Skeletal muscle tissue (tissue), 4 donors: ENCODE data around the gene VNN1. TPM values are rescaled to one million over a fixed set of nuclear protein-coding genes. Genes with fewer than 3 reads are reported as not detected.
"Not testable (repeated sequence)": the region's sequence is repeated elsewhere in the genome, so short reads cannot be mapped to it uniquely, and the experiment has no call there.

Experiments
- H3K27ac ChIP-seq: one replicate; pipeline ENCODE4 v1.7.0; 2013; ENCODE audit warnings: mild to moderate bottlenecking, low read depth, low read length, inconsistent platforms
- H3K27me3 ChIP-seq, 3 donors: one replicate each; pipeline ENCODE4 v1.7.0; 2013; ENCODE audit warnings: low read length in 3 of 3; ENCODE audit not compliant: control insufficient read depth in 3 of 3, insufficient read depth in 3 of 3
- H3K36me3 ChIP-seq, 3 donors: one replicate each; pipeline ENCODE4 v1.7.0; 2013; ENCODE audit warnings: low read length in 3 of 3; ENCODE audit not compliant: control insufficient read depth in 3 of 3, insufficient read depth in 3 of 3
- H3K4me1 ChIP-seq, 3 donors: one replicate each; pipeline ENCODE4 v1.7.0; 2013; ENCODE audit warnings: low read length in 3 of 3, mild to moderate bottlenecking in 3 of 3; ENCODE audit not compliant: control insufficient read depth in 3 of 3, insufficient read depth in 3 of 3
- H3K4me3 ChIP-seq, 3 donors: one replicate each; pipeline ENCODE4 v1.7.0; 2013; ENCODE audit warnings: low read length in 3 of 3
- H3K9ac ChIP-seq, 3 donors: one replicate each; pipeline ENCODE4 v1.7.0; 2013; ENCODE audit warnings: low read length in 3 of 3, mild to moderate bottlenecking in 3 of 3, moderate library complexity in 2 of 3, low read depth in 1 of 3
- H3K9me3 ChIP-seq, 3 donors: one replicate each; pipeline ENCODE4 v1.7.0; 2013; ENCODE audit warnings: low read length in 3 of 3; ENCODE audit not compliant: control insufficient read depth in 3 of 3
- total RNA-seq: library from RNA; depleted of rRNA; stranded (reverse); fragments of >200 nt; gene quantifications from one replicate; pipeline ENCODE4 v1.2.3, GENCODE V29; 2014
- donor health status: Osteomylitis.

VNN1 gene
- total RNA-seq, 1 donor from 2014 or later, result under 0.01 TPM

- no peaks in the 10 kb centered on the region for H3K4me1 ChIP-seq
- no peaks in the 10 kb centered on the region for H3K9me3 ChIP-seq
- H3K9ac ChIP-seq, result no peak overlapping the region
- H3K36me3 ChIP-seq, result no peaks in the 10 kb centered on the region
- no peak overlapping the region for H3K27ac ChIP-seq
- H3K4me3 ChIP-seq, result no peak overlapping the region
- H3K27me3 ChIP-seq, result no peaks in the 10 kb centered on the region
Observed at GRCh38 chr6:132651062-132651461, 62.8 kb downstream of the VNN1 start.

- Histone ChIP-seq H3K9ac (no peak overlapping the region), H3K36me3 (no peaks in the 10 kb centered on the region), H3K9me3 (no peaks in the 10 kb centered on the region), H3K27me3 (no peaks in the 10 kb centered on the region), H3K27ac (no peak overlapping the region), H3K4me3 (no peak overlapping the region), H3K4me1 (no peaks in the 10 kb centered on the region)
Observed at GRCh38 chr6:132650429-132650828, 63.4 kb downstream of the VNN1 start.

GRCh38 chr6:132648828-132649227 lies 65.0 kb downstream of the VNN1 start:
- no peaks in the 10 kb centered on the region for H3K36me3 ChIP-seq
- no peak overlapping the region for H3K9ac ChIP-seq
- H3K4me1 ChIP-seq, result no peaks in the 10 kb centered on the region
- no peak overlapping the region for H3K4me3 ChIP-seq
- no peaks in the 10 kb centered on the region for H3K27me3 ChIP-seq
- H3K9me3 ChIP-seq, result no peaks in the 10 kb centered on the region
- H3K27ac ChIP-seq, result no peak overlapping the region

GRCh38 chr6:132648356-132648755 lies 65.5 kb downstream of the VNN1 start:
- no peak overlapping the region for H3K27ac ChIP-seq
- no peaks in the 10 kb centered on the region for H3K9me3 ChIP-seq
- H3K4me1 ChIP-seq, result no peaks in the 10 kb centered on the region
- H3K36me3 ChIP-seq, result no peaks in the 10 kb centered on the region
- no peak overlapping the region for H3K4me3 ChIP-seq
- no peak overlapping the region for H3K9ac ChIP-seq
- no peaks in the 10 kb centered on the region for H3K27me3 ChIP-seq

- Histone ChIP-seq H3K9ac (no peak overlapping the region), H3K4me3 (no peak overlapping the region), H3K9me3 (no peaks in the 10 kb centered on the region), H3K4me1 (no peaks in the 10 kb centered on the region), H3K36me3 (no peaks in the 10 kb centered on the region), H3K27me3 (no peaks in the 10 kb centered on the region), H3K27ac (no peak overlapping the region)
Observed at GRCh38 chr6:132643547-132643946, 70.3 kb downstream of the VNN1 start.

GRCh38 chr6:132637135-132637534 lies 76.7 kb downstream of the VNN1 start:
- not testable (repeated sequence) for H3K36me3 ChIP-seq, H3K27me3 ChIP-seq, H3K27ac ChIP-seq, H3K4me1 ChIP-seq, H3K9ac ChIP-seq, H3K9me3 ChIP-seq, H3K4me3 ChIP-seq

- H3K27me3 ChIP-seq, H3K9ac ChIP-seq, H3K36me3 ChIP-seq, H3K4me3 ChIP-seq, H3K4me1 ChIP-seq, H3K9me3 ChIP-seq, H3K27ac ChIP-seq: not testable (repeated sequence)
Observed at GRCh38 chr6:132635906-132636305, 77.9 kb downstream of the VNN1 start.

- H3K9me3 ChIP-seq, H3K9ac ChIP-seq, H3K27me3 ChIP-seq, H3K36me3 ChIP-seq, H3K4me1 ChIP-seq, H3K4me3 ChIP-seq, H3K27ac ChIP-seq: not testable (repeated sequence)
Observed at GRCh38 chr6:132635288-132635687, 78.6 kb downstream of the VNN1 start.

GRCh38 chr6:132634796-132635195 lies 79.1 kb downstream of the VNN1 start:
- Histone ChIP-seq H3K9ac (no peak overlapping the region), H3K4me3 (no peak overlapping the region), H3K4me1 (no peaks in the 10 kb centered on the region), H3K36me3 (no peaks in the 10 kb centered on the region), H3K9me3 (no peaks in the 10 kb centered on the region), H3K27me3 (peaks cover 0 to 3% (median 3%) of the 10 kb centered on the region in 3 donors), H3K27ac (no peak overlapping the region)

GRCh38 chr6:132633362-132633761 lies 80.5 kb downstream of the VNN1 start:
- Histone ChIP-seq H3K9me3 (no peaks in the 10 kb centered on the region), H3K9ac (no peak overlapping the region), H3K4me1 (no peaks in the 10 kb centered on the region), H3K27ac (no peak overlapping the region), H3K27me3 (peaks cover 0 to 3% (median 3%) of the 10 kb centered on the region in 3 donors), H3K36me3 (no peaks in the 10 kb centered on the region), H3K4me3 (no peak overlapping the region)
